GM21390 (cell line): ENCODE results near the gene DDN.

ENCODE experiments used
- ATAC-seq: cut with Tn5 transposase; IDR thresholded peaks from one replicate; pipeline ENCODE4 v1.9.1; 2021; ENCODE audit not compliant: unreplicated experiment

Gene DDN

DNA sequence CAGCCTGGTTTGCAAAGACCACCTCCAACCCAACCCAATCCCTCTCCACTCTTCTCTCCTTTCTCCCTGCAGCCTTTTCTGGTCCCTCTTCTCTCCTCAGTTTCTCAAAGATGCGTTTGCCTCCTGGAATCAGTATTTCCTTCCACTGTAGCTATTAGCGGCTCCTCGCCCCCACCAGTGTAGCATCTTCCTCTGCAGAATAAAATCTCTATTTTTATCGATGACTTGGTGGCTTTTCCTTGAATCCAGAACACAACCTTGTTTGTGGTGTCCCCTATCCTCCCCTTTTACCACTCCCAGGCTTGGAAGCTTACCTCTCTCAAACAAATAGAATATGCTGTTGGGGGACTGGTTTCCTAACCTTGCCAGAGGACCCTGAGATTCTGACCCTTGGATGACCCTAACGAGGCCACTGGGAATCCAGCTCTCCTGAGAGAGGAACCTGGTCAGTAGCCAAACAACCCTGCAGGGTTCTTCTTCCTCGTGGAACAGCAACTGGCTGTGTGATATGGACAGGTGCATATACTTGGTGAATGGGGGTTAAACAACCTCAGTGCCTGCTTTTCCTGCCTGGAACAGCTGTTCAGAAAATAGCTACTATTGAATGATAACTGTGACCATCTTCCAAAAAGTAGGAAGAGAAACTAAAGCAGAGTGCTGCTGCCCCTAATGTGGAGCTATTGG lies 16.6 kb downstream of the DDN start:
- ATAC-seq, result no peak

DNA sequence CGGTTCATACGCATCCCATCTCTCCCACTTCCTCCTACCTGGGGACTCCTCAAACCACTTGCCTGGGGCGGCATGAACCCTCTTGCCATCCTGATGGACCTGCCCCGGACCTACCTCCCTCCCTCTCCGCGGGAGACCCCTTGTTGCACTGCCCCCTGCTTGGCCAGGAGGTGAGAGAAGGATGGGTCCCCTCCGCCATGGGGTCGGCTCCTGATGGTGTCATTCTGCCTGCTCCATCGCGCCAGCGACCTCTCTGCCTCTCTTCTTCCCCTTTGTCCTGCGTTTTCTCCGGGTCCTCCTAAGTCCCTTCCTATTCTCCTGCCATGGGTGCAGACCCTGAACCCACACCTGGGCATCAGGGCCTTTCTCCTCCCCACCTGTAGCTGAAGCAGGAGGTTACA lies 17.4 kb downstream of the DDN start:
- no peak for ATAC-seq

DNA sequence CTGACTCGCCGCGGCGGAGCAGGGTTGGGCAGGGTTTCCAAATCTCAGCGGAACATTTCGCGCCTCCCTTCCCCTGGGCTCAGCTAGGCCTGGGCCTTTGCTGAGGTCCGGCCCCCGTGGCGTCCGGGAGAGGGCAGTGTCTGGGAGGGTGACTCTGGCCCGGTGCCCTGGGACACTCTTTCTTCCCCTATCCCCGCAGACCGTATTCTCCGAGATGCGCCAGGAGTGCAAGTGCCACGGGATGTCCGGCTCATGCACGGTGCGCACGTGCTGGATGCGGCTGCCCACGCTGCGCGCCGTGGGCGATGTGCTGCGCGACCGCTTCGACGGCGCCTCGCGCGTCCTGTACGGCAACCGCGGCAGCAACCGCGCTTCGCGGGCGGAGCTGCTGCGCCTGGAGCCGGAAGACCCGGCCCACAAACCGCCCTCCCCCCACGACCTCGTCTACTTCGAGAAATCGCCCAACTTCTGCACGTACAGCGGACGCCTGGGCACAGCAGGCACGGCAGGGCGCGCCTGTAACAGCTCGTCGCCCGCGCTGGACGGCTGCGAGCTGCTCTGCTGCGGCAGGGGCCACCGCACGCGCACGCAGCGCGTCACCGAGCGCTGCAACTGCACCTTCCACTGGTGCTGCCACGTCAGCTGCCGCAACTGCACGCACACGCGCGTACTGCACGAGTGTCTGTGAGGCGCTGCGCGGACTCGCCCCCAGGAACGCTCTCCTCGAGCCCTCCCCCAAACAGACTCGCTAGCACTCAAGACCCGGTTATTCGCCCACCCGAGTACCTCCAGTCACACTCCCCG lies 18.0 kb downstream of the DDN start:
- ATAC-seq, result no peak

DNA sequence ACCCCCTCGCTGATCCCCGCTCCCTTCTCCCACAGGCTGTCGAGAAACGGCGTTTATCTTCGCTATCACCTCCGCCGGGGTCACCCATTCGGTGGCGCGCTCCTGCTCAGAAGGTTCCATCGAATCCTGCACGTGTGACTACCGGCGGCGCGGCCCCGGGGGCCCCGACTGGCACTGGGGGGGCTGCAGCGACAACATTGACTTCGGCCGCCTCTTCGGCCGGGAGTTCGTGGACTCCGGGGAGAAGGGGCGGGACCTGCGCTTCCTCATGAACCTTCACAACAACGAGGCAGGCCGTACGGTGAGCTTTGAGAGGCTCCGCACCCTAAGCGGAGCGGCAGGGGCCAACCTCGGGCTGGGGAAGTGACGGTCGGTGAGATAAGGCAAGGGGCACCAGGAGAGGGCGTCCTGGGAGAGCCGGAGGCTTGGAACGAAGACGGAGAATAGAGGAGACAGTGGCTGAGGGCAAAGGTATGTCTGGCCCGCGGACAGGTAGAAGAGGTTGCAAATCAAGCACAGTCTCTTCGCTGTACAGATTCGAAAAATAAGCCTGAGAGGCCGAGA lies 18.7 kb downstream of the DDN start:
- no peak for ATAC-seq

DNA sequence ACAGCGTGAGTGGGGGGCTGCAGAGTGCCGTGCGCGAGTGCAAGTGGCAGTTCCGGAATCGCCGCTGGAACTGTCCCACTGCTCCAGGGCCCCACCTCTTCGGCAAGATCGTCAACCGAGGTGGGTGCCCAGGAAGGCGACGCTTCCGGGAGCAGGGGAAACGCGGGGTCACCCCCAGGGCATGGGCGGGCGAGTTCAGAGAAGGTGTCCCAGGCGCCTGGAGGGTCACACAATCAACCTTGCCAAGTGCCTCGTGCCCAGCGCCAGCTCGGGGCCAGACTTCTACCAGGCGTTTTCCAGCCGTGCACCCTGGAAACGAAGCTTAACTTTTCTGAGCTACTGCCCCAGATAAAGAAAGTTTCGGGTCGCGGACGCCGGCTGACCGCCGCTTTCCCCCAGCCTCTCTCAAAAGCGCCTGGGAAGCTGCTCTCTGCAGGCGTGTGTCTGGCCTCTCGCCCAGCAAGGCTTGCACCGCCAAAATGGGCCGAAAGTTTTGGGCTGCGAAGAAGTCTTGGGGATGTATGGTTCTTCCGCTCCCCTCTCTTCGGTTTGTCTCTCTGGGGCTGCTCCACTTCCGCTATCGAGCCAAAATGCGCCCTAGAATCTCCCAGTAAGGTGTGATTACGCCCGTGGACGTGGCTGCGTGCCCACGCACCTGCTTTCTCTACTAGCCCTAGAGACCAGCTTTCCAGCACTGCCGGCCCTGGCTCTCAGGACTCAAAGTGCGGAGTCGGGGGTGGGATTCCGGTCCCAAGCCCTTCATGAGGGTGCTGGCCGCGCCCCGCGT lies 19.4 kb downstream of the DDN start:
- ATAC-seq, result no peak

DNA sequence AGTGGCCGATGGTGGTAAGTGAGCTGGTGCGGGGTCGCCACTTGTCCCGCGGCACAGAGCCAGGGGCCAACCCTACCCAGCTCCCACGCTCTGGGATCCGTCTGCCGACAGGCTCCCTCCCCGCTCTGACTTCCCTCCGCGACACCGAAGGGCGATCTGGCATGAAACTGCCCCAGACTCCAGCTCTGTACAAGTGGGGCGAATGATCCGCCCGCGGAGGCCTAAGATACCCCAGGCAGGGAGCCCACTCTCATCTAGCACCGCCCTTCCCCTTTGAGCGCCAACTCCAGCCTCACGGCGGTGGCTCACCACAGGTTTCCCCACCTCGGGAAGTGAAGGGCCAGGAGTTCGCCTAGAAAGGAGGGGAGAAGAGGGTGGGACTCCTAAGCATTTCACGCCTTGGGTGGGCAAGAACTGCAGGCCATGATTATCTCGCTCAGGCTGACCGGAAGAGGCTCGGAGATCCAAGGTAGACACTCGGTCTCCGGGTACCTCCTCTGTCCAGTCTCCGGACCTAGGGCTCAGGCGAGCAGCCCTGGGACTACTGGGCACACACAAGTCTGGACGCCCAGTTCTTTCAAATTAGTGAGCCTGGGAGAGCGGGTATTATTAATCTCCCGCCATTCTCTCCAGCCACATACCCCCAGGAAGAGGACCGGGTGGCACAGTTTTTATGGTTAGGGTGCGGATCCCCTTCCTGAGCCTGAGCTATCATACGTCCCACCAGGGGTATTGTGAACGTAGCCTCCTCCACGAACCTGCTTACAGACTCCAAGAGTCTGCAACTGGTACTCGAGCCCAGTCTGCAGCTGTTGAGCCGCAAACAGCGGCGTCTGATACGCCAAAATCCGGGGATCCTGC lies 20.2 kb downstream of the DDN start:
- no peak for ATAC-seq

DNA sequence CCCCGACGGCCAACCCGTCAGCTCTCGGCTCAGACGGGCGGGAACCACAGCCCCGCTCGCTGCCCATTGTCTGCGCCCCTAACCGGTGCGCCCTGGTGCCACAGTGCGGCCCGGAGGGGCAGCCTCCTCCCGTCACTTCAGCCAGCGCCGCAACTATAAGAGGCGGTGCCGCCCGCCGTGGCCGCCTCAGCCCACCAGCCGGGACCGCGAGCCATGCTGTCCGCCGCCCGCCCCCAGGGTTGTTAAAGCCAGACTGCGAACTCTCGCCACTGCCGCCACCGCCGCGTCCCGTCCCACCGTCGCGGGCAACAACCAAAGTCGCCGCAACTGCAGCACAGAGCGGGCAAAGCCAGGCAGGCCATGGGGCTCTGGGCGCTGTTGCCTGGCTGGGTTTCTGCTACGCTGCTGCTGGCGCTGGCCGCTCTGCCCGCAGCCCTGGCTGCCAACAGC lies 20.9 kb downstream of the DDN start, which contains the start of gene WNT1:
Gene WNT1, plus strand, starts transcription at position 32 of the 450 bp plus-strand sequence. Its CDS starts 329 bp downstream, at position 361.
- ATAC-seq, result no peak

DNA sequence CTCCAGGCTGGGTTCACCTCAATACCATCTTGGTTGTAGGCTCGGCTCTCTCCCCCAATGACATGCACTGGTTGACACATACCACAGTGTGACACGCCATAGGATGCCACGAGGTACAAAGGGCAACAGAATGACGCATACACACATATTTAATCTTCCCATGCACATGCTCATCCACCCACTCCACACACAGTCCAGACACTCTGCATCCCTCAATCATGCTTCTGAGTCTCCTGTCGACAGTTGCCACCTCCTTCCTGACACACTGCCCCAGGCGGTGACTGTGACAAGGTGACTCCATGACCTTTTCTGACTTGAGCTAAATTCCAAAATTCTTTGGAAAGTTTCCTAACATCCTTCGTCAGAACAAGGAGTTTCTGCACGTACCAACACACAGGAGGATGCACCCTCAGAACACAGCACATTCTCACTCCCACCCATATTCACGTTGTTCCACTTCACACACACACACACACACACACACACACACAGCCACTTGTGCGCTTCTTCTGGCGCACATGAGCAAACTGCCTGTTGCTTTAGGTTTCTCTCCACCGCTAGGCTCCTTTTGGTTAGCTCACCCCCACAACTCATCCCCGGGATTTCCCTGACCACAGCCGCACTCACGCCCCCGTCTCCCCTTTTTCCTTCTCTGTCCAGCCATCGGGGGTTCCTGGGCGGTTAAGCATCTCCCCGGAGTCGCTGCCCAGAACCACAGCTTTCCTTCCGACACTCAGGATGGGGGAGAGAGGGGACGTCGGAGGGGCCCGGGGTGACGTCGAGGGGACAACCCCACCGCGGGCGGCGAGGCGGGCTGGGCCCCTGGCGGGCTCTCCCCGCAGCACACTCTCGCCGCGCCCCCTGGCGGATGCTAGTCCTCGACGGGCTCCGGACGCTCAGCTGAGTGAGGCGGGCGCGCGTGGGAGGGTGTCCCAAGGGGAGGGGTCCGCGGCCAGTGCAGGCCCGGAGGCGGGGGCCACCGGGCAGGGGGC lies 21.6 kb downstream of the DDN start:
- no peak for ATAC-seq

DNA sequence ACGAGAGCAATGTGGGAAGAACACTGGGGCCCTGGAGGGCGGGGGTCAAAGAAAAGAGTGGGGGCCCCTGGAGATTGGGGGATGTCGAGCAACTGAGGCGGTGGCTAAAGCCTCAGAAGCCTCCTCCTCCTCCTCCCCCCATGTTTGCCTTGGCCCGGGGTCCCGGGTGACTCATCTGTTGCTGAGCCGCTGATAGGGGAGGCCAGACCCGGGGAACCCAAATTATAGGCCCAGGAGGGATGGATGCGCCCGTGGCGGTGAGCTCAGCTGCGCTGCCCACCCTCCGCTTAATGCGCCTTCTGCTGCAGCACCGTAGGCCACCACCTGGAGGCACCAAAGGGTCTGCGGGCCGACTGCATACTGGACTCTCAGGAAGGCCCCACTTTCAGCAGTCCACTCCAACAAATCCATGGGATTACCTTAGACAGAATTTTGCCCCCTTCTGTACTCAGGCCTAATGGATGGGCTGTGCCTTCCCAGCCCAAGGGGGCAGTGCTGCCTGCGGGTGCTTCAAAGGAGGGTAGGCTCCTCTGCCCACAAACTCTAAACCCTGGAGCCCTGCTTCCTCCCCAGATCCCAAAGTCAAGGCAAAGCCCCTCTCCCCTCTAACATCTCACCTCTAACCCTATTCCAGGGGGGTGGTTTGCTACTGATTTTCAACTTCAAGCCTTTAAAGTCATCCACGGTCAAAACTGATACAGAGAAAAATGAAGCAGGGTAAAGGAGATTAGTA lies 25.1 kb downstream of the DDN start:
- ATAC-seq, result no peak

DNA sequence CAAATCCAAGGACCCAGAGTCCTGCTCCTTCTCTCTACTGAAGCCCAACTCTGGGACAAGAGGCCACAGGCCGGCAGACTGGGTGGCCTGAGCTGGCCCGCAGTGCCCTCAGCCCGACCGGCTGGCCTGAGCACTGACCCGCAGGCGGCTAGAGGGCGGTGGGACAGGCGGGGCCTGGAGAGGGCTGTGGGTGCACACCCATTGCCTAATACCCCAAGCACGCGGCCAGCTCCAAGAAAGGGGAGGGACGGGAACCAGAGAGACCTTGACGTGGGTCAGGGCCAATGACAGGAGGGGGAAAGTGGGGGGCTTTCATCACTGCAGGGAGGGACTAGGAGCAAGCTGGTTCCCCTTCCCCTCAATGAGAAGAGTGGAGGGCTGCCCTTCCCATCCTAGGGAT lies 25.6 kb downstream of the DDN start:
- no peak for ATAC-seq

DNA sequence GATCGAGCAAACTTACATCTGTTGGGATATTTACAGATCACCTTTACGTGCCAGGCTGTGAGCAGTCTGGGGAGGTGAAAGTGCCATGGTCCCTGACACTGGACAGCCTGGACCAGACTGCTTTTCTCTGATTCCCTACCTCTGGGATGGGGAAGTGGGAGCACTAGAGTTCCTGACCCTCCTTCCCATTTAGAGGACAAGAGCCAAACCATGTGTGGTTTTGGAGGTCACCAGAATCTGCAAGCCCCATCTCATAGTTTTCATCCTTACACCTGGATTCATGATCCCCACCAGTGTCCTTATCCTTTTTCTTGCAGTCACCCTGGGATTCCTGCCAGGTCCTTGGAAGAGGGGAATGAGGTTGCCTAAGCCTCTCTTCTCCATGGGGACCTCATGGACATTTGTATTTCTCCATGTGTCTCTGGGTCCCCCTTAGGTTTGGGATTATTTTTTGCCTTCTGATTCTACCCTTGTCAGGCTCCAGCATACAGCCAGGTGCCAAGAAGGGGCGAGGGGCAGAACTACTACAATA lies 26.2 kb downstream of the DDN start:
- ATAC-seq, result no peak

DNA sequence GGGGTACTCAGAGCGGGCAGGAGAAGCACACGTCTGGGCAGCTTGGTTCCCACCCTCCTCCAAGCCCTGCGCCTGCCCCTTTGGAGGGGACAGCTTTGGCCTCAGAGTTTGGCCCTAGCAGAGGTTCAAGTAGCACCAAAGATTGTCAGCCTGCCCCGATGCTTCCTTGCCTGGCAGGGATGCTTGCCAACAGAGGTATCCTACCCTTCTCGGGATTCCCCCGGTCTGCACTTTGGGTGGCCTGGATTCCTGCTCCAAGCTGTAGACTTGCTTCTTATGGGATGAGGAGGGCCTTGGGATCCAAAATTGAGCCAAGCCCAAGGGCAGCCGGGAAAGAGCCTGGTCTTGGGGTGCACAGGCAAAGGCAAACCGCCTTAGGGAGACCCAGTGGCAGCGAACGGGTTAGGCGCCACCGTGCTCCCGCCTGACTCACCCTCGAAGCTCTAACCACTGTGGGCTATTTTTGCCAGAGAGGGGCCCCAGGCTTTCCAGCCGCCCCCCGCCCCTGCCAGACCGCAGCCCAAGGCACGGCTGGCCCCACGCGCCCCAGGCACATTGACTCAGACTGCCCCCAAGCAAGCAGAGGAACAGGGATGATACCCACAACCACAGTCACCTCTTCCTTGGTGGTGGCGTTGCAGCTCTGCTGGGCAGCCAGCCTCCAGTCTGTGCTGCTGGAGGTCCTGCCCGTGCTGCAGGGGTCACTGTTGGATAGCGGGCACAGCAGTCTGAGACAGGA lies 26.8 kb downstream of the DDN start:
- no peak for ATAC-seq

DNA sequence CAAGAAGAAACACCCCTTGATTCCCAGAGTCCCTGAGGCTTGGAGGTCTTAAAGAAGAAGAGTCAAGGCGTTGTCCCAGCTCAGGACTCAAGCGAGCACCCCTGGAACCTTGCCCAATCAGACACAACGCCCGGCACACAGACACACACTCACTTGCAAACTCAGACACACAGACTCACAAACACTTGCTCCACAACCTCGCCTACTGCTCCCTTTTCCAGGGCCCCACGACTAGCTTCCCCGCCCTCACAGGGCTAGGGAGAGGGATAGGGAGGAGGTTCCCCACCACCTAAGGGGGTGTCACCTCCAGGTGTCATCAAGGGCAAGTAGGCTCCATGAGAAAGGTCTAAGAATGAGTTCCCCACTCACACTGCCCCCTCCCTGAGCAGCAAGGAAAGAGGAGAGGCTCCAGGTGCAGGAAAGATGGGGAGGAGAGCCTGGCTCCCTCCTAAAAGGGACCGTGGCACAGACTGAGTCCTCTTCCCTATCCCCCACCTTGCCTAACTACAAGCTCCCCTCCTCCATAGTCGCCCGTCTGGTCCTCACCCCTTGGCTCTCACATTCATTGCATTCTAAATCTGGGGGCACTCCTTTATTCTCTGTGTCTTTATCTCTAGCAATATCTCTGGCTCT lies 28.4 kb downstream of the DDN start:
- no peak for ATAC-seq

DNA sequence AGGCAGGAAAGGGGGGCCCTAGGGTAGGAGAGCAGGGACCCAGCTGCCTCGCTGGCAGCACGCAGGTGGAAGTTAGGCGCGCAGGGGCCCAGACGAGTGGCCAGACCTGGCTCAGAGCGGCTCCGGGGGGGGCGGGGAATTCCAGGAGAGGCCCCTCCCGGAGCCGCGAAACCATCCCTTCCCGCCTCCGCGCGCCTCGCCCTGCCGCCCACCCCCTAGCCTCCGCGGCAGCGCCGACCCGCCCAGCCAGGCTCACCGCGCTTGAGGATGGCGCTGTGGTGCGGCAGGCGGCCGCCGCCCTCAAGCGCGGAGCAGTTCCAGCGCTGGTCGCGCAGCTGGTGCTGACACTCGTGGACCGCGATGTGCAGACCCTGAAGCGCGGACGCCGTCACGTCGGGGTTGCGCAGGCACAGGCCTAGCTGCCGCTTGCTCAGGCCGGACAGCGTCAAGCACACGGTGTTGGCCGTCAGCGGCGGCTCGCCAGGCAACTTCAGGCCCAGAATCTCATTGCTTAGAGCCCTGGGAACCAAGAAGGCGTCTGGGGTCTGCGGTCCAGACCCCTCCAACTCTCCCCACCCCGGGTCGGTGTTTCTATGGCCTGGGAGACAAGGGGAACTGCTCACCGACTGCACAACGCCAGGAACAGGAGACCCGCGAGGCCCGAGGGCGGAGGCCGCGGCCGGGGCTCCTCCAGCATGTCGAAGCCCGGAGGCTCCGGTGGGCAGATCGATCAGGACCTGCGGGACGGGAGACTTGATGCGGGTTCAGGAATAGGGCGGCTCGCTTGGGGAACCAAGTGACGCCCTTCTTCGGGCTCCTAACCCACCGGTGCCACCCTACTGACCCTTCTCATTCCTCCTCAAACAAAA lies 29.1 kb downstream of the DDN start:
- no peak for ATAC-seq

DNA sequence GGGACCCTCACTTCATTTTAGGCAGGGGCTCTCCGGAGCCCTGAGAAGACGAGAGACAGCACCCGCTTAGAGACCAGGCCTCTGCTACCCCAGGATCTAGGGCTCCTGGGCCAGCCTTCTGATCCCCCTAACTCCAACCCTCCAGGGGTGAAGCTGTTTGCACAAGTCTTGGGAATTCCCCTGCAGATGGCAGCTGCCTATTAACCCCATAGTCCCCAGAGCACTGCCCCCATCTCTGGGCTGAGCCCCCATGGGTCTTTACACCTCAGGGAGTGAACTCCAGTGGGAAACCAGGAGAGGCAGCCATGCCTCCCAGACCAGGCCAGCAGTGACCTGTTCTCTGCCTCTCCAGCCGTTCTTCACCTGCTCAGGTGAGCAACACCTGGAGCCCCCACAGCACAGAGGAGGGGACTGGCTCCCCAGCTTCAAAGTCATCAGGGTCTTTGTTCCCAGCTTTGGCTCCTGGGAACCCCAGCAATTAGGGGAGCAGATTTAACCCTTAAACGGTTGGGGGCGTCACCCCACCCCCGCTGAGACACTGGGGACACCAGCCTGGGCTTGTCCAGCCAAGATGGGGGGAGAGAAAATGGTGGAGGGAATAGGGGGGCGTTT lies 29.9 kb downstream of the DDN start:
- ATAC-seq, result no peak

DNA sequence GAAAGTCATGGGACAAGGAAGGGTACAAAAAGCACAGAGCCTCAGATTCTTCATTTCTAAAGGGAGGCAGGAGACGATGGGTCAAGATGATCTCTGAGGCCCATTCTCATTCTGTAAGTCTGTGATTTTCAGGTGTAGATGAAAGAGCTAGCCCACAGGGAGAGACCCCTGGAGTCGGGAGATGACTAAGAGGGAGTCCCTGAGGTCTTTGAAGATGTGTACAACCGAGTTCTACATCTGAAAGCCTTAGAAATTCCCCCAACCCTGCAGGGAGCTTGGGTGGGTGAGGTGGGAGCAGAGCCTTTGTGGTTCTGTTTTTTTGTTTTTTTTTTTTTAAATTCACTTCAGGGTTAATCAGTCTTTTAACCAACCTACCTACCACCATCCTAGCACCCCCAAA lies 30.7 kb downstream of the DDN start:
- no peak for ATAC-seq
